HG02938 (cell line): ENCODE measurements around the gene MSI2.
"Not testable (repeated sequence)": the region's sequence is repeated elsewhere in the genome, so short reads cannot be mapped to it uniquely, and the experiment has no call there.

Experiments
- ATAC-seq: cut with Tn5 transposase; IDR thresholded peaks from one replicate; pipeline ENCODE4 v1.9.1; 2021; ENCODE audit warnings: mild to moderate bottlenecking, moderate library complexity; ENCODE audit not compliant: unreplicated experiment

Gene MSI2

DNA sequence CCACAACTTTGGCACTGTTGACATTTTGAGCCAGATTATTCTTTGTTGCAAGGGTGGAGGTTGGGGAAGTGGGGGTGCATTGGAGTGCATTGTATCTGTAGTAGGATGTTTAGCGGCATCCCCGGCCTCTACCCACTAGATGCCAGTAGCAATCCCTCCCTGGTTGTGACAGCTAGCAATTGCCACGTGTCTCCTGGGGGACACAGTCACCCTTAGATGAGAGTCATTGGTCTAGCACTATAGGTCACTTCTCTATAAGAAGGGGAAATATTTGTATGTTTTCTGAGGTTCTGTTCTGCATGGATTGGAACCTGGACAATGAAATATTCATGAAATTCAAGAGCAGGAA is 32.4 kb downstream of the MSI2 start:
- no peak for ATAC-seq

DNA sequence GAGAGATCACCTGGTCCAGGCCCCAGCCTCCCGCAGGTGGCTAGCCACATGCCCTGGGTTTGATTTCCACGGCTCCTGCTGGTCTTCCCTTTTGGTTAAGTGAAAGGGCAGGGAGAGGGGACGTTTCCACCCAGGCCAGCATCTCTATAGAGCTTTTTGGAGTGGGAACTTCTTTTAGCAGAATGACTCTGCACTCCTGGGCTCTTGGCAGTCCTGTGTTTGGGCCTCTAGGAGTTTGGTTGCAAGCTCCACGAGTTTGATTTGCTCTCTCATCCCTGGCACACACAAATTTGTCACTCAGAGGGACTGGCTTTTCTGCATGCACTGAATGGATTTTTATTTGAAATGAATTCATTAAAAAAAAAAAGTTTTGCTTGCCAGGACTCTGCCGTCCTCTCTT is 32.8 kb downstream of the MSI2 start:
- no peak for ATAC-seq

GRCh38 chr17:57289613-57290012 is 33.3 kb downstream of the MSI2 start:
- ATAC-seq = no peak

- ATAC-seq = no peak
Observed at GRCh38 chr17:57290981-57291380, 34.7 kb downstream of the MSI2 start.

GRCh38 chr17:57292091-57292490 is 35.8 kb downstream of the MSI2 start:
- ATAC-seq = no peak

GRCh38 chr17:57293077-57293476 is 36.8 kb downstream of the MSI2 start:
- no peak for ATAC-seq

GRCh38 chr17:57294101-57294500 is 37.8 kb downstream of the MSI2 start:
- no peak for ATAC-seq

DNA sequence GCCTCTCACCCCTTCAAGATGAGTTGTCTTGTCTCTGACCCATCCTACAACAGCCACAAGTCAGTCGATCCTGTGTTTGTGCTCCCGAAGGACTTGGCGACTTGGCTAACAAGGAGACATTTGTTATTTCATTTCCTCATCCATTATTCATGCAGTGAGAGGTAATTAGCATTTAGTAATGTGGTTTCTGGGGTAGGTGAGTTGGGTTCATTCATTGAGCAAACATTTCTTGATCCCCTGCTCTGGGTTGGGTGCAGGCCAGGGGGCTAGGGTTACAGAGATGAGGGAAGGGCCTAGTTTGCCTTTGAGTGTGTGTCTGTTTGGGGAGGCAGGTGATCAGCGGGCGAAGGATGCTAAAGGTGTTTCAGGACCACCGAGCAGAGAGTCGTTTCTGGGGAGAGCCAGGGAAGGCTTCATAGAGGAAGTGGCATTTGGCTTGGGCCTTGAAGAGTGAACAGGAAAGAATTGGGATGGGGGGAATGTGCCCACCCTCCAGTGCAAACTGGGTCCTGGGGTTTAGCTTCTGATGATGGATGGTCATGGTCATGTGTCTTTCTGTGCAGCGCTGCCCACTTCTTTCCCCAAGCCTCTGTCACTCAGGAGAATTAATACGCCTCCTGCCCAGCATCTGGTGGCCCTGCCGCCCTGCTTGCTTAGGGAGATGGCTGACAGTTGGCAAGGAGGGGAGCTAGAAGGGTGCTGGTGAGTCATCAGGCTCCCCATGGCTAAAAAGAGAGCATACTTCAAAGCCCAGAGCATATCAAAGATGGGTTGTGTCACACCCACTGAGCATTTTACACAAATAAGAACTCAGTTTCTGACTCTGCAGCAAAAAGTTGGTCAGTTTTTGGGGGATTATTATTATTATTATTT is 38.5 kb downstream of the MSI2 start:
- ATAC-seq = no peak

DNA sequence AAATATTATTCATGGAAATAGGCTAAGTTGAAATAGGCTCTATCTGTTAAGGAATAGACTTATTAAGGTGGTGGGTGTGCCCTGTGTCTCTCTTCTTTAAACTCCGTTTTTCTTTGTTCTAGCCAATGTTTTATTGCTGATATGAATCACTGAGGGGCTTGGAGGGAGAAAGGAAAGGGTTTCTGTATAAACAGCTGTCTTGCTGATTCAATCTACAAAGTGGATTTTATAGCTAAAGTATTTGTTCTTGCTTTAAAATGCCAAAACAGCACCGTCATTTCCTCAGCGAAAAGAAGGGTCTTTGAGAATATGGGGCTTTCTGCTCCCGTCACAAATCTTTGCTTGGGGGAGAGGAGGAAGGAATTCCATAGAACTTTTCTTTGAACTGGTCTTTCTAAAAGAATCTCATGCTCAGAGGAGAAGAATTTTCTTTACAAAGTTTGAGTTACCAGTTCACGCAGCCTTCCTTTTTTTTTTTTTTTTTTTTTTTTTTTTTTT is 39.3 kb downstream of the MSI2 start:
- no peak for ATAC-seq

- no peak for ATAC-seq
Observed at GRCh38 chr17:57296231-57296630, 39.9 kb downstream of the MSI2 start.

DNA sequence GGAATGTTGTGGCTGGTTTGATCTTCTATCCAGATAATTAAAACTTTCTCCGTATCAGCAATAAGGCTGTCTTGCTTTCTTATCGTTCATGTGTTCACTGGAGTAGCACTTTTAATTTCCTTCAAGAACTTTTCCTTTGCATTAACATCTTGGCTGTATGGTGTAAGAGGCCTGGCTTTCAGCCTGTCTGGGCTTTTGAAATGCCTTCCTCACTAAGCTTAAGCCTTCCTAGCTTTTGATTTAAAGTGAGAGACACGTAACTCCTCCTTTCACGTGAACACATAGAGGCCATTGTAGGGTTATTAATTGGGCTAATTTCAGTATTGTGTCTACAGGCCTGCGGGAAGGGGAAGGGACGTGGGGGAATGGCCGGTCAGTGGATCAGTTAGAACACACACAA is 42.9 kb downstream of the MSI2 start:
- ATAC-seq = no peak

DNA sequence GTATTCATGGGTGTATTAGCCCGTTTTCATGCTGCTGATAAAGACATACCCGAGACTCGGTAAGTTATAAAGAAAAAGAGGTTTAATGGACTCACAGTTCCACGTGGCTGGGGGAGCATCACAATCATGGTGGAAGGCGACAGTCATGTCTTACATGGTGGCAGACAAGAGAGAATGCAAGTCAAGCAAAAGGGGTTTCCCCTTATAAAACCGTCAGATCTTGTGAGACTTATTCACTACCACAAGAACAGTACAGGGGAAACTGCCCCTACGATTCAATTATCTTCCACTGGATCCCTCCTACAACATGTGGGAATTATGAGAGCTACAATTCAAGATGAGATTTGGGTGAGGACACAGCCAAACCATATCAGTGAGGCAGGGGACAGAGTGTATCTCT is 44.3 kb downstream of the MSI2 start:
- not testable (repeated sequence) for ATAC-seq

DNA sequence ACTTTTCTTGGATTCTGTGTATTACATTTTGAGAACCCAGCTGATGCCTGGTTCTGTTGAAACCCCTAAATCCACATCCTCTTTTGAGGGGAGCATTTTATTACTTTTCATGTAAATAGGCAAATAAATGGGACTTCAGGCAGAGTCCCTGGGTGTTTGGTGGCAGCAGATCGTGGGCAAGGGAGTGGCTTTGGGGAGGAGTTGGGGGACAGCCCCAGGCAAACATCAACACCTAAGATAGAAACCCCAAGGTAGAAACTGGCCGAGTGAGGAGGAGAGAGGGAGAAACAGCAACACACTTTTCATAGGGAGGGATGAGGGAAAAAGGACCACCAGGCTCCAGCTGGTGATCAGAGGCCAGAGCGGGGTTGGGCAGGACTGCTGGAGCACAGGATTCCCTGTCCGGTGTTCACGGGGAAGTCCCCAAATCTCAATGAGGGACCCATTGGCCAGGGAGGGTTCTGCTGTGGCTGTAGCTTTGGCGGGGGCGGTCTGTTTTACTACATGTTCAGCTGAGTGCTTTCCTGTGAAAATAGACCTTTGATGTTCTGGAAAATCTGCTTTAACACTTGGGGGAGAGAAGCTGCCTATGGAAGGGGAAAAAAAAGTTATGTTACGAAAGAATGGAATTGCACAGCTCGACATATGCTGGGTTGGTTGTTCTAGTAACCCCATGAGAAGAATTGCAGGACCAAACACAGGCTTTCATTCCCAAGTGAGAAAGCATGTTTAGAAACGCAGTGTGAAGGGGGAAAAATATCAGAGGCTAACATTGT is 46.6 kb downstream of the MSI2 start:
- ATAC-seq = no peak

- no peak for ATAC-seq
Observed at GRCh38 chr17:57305144-57305728, 48.9 kb downstream of the MSI2 start.

- ATAC-seq = no peak
Observed at GRCh38 chr17:57305908-57306504, 49.7 kb downstream of the MSI2 start.

- no peak for ATAC-seq
Observed at GRCh38 chr17:57308543-57309186, 52.3 kb downstream of the MSI2 start.

- no peak for ATAC-seq
Observed at GRCh38 chr17:57309479-57309878, 53.2 kb downstream of the MSI2 start.

- ATAC-seq = no peak
Observed at GRCh38 chr17:57311281-57312216, 55.2 kb downstream of the MSI2 start.

DNA sequence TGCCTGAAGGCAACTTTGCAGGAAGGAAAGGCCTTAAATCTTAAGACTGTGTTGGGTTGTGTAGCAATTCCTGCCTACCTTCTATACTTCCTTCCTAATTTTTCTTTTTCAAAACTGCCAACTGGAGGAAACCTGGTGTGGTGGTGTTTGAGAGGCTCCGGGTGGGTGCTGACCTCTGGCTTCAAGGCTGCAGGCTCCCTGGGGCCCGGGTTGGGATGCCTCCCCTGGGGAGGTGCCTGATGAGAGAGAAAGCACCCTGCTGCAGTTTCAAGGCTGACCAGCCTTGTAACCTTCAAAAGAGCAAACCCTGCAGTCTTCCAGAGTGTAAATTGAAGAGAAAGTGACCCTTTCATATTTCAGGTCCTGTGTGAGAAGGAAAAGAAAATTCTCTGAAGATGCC is 55.9 kb downstream of the MSI2 start:
- no peak for ATAC-seq
